GM21723 (cell line): ENCODE results near the gene FYN.
"Not testable (repeated sequence)": the region's sequence is repeated elsewhere in the genome, so short reads cannot be mapped to it uniquely, and the experiment has no call there.

ENCODE experiments used
- ATAC-seq: cut with Tn5 transposase; IDR thresholded peaks from one replicate; pipeline ENCODE4 v1.9.1; 2021; ENCODE audit warnings: mild to moderate bottlenecking, moderate library complexity; ENCODE audit not compliant: unreplicated experiment

The FYN gene

GRCh38 chr6:111835398-111835797 is 37.9 kb downstream of the FYN start:
- not testable (repeated sequence) for ATAC-seq

- no peak for ATAC-seq
These were observed 38.9 kb downstream of the FYN start for GRCh38 chr6:111834356-111834755.

- ATAC-seq: peak; percentile 61
These were observed 40.3 kb downstream of the FYN start for GRCh38 chr6:111832833-111833418.

GRCh38 chr6:111831408-111831807 is 41.8 kb downstream of the FYN start:
- ATAC-seq: no peak

GRCh38 chr6:111829998-111830397 is 43.3 kb downstream of the FYN start:
- ATAC-seq: no peak

- no peak for ATAC-seq
These were observed 43.7 kb downstream of the FYN start for GRCh38 chr6:111829581-111829980.

- ATAC-seq: no peak
These were observed 44.4 kb downstream of the FYN start for GRCh38 chr6:111828809-111829208.

GRCh38 chr6:111825439-111826086 is 47.7 kb downstream of the FYN start:
- no peak for ATAC-seq

- ATAC-seq: peak; percentile 91
These were observed 48.5 kb downstream of the FYN start for GRCh38 chr6:111824608-111825337.

- peak; percentile 29 for ATAC-seq
These were observed 49.2 kb downstream of the FYN start for GRCh38 chr6:111823831-111824607.

GRCh38 chr6:111823012-111823411 is 50.2 kb downstream of the FYN start:
- ATAC-seq: no peak

GRCh38 chr6:111819458-111819857 is 53.8 kb downstream of the FYN start:
- ATAC-seq: no peak

- ATAC-seq: no peak
These were observed 54.6 kb downstream of the FYN start for GRCh38 chr6:111818539-111819226.

- no peak for ATAC-seq
These were observed 55.7 kb downstream of the FYN start for GRCh38 chr6:111817451-111818120.

- no peak for ATAC-seq
These were observed 59.5 kb downstream of the FYN start for GRCh38 chr6:111813677-111814310.

GRCh38 chr6:111813237-111813636 is 60.0 kb downstream of the FYN start:
- ATAC-seq: no peak

GRCh38 chr6:111812060-111813038 is 60.9 kb downstream of the FYN start:
- no peak for ATAC-seq

- ATAC-seq: no peak
These were observed 62.7 kb downstream of the FYN start for GRCh38 chr6:111810294-111811131.
